Mesenchymal stem cell (in vitro differentiated cells and primary cell): ENCODE data around the gene LBHD1. TPM values are rescaled to one million over a fixed set of nuclear protein-coding genes. Genes with fewer than 3 reads are reported as not detected.
A peak's percentile ranks its signal among the peaks of the same experiment; 100 is the strongest.

Source experiments
- DNase-seq: peaks from one replicate; pipeline ENCODE4 v3.0.0-alpha.2; 2013
- H2AFZ ChIP-seq: one replicate; pipeline ENCODE4 v1.6.1; 2013; ENCODE audit warnings: low read depth, mild to moderate bottlenecking, control low read depth, inconsistent platforms, low read length, moderate library complexity
- H2AK5ac ChIP-seq: 2 replicates; pipeline ENCODE4 v1.6.1; 2013; ENCODE audit warnings: low read length, moderate library complexity, mild to moderate bottlenecking, inconsistent platforms; ENCODE audit not compliant: severe bottlenecking
- H2BK120ac ChIP-seq: one replicate; pipeline ENCODE4 v1.6.1; 2013; ENCODE audit warnings: low read depth, mild to moderate bottlenecking, inconsistent platforms, low read length, moderate library complexity
- H2BK12ac ChIP-seq, 2 experiments: one replicate each; pipeline ENCODE4 v1.6.1; 2013; ENCODE audit warnings: inconsistent platforms in 2 of 2, low read length in 2 of 2, mild to moderate bottlenecking in 2 of 2, moderate library complexity in 2 of 2, control low read depth in 1 of 2
- H2BK15ac ChIP-seq: one replicate; pipeline ENCODE4 v1.6.1; 2013; ENCODE audit warnings: mild to moderate bottlenecking, low read depth, inconsistent platforms; ENCODE audit not compliant: poor library complexity, severe bottlenecking
- H2BK5ac ChIP-seq: 2 replicates; pipeline ENCODE4 v1.6.1; 2013; ENCODE audit warnings: low read depth, mild to moderate bottlenecking, low read length, control low read depth, inconsistent platforms; ENCODE audit not compliant: poor library complexity, severe bottlenecking
- H3K14ac ChIP-seq, 2 experiments: one replicate each; pipeline ENCODE4 v1.6.1; 2013; ENCODE audit warnings: inconsistent platforms in 2 of 2, low read length in 2 of 2, control low read depth in 1 of 2, mild to moderate bottlenecking in 1 of 2, moderate library complexity in 1 of 2
- H3K18ac ChIP-seq, 2 experiments: one replicate each; pipeline ENCODE4 v1.6.1; 2013; ENCODE audit warnings: inconsistent platforms in 2 of 2, low read length in 2 of 2, control low read depth in 1 of 2, low read depth in 1 of 2, mild to moderate bottlenecking in 1 of 2
- H3K23ac ChIP-seq, 2 experiments: one replicate each; pipeline ENCODE4 v1.6.1; 2013; ENCODE audit warnings: inconsistent platforms in 2 of 2, low read length in 2 of 2, mild to moderate bottlenecking in 2 of 2, moderate library complexity in 2 of 2, control low read depth in 1 of 2
- H3K27ac ChIP-seq: 2 replicates; pipeline ENCODE4 v1.5.1; 2013; ENCODE audit warnings: mild to moderate bottlenecking, moderate library complexity, low read length, control low read depth, inconsistent platforms; ENCODE audit not compliant: poor library complexity, severe bottlenecking
- H3K27me3 ChIP-seq, 2 experiments: 2 replicates each; pipeline versions ENCODE4 v1.6.1 to v1.7.0; 2013; ENCODE audit warnings: low read length in 2 of 2, mild to moderate bottlenecking in 2 of 2, moderate library complexity in 2 of 2, control low read depth in 1 of 2, inconsistent platforms in 1 of 2; ENCODE audit not compliant: control insufficient read depth in 1 of 2, insufficient read depth in 1 of 2
- H3K36me3 ChIP-seq, 2 experiments: 2 replicates each; pipeline versions ENCODE4 v1.6.1 to v1.7.0; 2013; ENCODE audit warnings: low read length in 2 of 2, control low read depth in 1 of 2, inconsistent platforms in 1 of 2, low read depth in 1 of 2, mild to moderate bottlenecking in 1 of 2; ENCODE audit not compliant: insufficient read depth in 2 of 2, control insufficient read depth in 1 of 2
- H3K4ac ChIP-seq, 2 experiments: one replicate each; pipeline ENCODE4 v1.6.1; 2013; ENCODE audit warnings: inconsistent platforms in 2 of 2, low read length in 2 of 2, mild to moderate bottlenecking in 2 of 2, moderate library complexity in 2 of 2, control low read depth in 1 of 2, low read depth in 1 of 2
- H3K4me1 ChIP-seq: 2 replicates; pipeline ENCODE4 v1.6.1; 2013; ENCODE audit warnings: low read depth, low read length, control low read depth; ENCODE audit not compliant: control insufficient read depth, insufficient read depth
- H3K4me2 ChIP-seq: 2 replicates; pipeline ENCODE4 v1.6.1; 2013; ENCODE audit warnings: low read length, mild to moderate bottlenecking, inconsistent platforms; ENCODE audit not compliant: poor library complexity, severe bottlenecking
- H3K4me3 ChIP-seq, 2 experiments: 2 replicates each; pipeline versions ENCODE4 v1.5.1 to v1.7.0; 2013; ENCODE audit warnings: low read length in 2 of 2, mild to moderate bottlenecking in 2 of 2, control low read depth in 1 of 2, low read depth in 1 of 2; ENCODE audit not compliant: insufficient read depth in 1 of 2
- H3K79me1 ChIP-seq: replicated peaks from 2 replicates; pipeline ENCODE4 v1.6.1; 2013; ENCODE audit warnings: mild to moderate bottlenecking, control low read depth, low read length, inconsistent platforms; ENCODE audit not compliant: poor library complexity, severe bottlenecking
- H3K9ac ChIP-seq: 2 replicates; pipeline ENCODE4 v1.7.0; 2013; ENCODE audit warnings: mild to moderate bottlenecking, low read length, moderate library complexity
- H3K9me3 ChIP-seq: 2 replicates; pipeline ENCODE4 v1.7.0; 2013; ENCODE audit warnings: mild to moderate bottlenecking, low read length; ENCODE audit not compliant: control insufficient read depth
- H4K8ac ChIP-seq: one replicate; pipeline ENCODE4 v1.6.1; 2013; ENCODE audit warnings: inconsistent platforms, mild to moderate bottlenecking, low read length, moderate library complexity
- H4K91ac ChIP-seq: one replicate; pipeline ENCODE4 v1.6.1; 2013; ENCODE audit warnings: mild to moderate bottlenecking, low read length, inconsistent platforms
- WGBS: methylation state at CpG from one replicate; pipeline ENCODE4 v1.1.7; 2013; ENCODE audit warnings: mixed read lengths; 5-methylcytosine and 5-hydroxymethylcytosine counted together
- small RNA-seq: library from polyadenylated mRNA; stranded (forward); fragments of <200 nt; extraction: miRNeasy Mini kit (QIAGEN cat#:217004); gene quantifications from one replicate; pipeline ENCODE3, GENCODE V24; 2013; ENCODE audit warnings: low read depth

The LBHD1 gene

GRCh38 chr11:62613291-62613778 is 58.7 kb downstream of the LBHD1 start:
- Histone ChIP-seq H2AFZ (peak overlapping the region; percentile 42), H4K8ac (peak overlapping the region; percentile 56), H3K4me3 (peak overlapping the region in 1 of 2 experiments; percentile 14), H2BK12ac (peak overlapping the region; percentile 31 to 99), H3K9me3 (no peaks in the 10 kb centered on the region), H2AK5ac (peak overlapping the region; percentile 55), H3K14ac (peak overlapping the region in 1 of 2 experiments; percentile 61), H4K91ac (peak overlapping the region; percentile 81), H3K36me3 (peaks cover 52 to 61% of the 10 kb centered on the region in 2 experiments), H2BK15ac (peak overlapping the region; percentile 15), H3K9ac (peak overlapping the region; percentile 29), H3K27me3 (no peaks in the 10 kb centered on the region), H3K4me2 (no peak overlapping the region), H3K79me1 (peaks cover 26% of the 10 kb centered on the region), H3K18ac (peak overlapping the region; percentile 0 to 95), H3K27ac (peak overlapping the region; percentile 58), H2BK120ac (no peak overlapping the region), H3K4me1 (peaks cover 22% of the 10 kb centered on the region), H2BK5ac (peak overlapping the region; percentile 15), H3K23ac (peak overlapping the region in 1 of 2 experiments; percentile 98), H3K4ac (peak overlapping the region in 1 of 2 experiments; percentile 95)
- no peak for DNase-seq
- WGBS = 88% methylated on average over 15 of the region's 15 CpGs

Small RNAs within 50 kb of the gene (small RNA-seq; reads per million reads assigned to genes)
- not detected for gene SNORA57
